RWPE2 (cell line): Measurements from ENCODE around the gene IMPDH1.

ENCODE experiments used
- ATAC-seq: fragments of 200-7000 bp; cut with Tn5 transposase; 3 replicates; pipeline ENCODE4 v1.9.1; 2021; ENCODE audit warnings: low read depth
- DNase-seq: peaks from one replicate; pipeline ENCODE4 v3.0.0-alpha.2; 2020; ENCODE audit warnings: low spot score
- H3K27ac ChIP-seq: fragments of 450-650 bp; 2 replicates; pipeline ENCODE4 v1.5.1; 2017; ENCODE audit warnings: mild to moderate bottlenecking; ENCODE audit not compliant: poor library complexity, severe bottlenecking
- H3K27me3 ChIP-seq: fragments of 250-450 bp; sonication (Bioruptor Pico); 2 replicates; pipeline ENCODE4 v1.5.1; 2021; ENCODE audit warnings: mild to moderate bottlenecking, moderate library complexity; ENCODE audit not compliant: insufficient read depth, poor library complexity, severe bottlenecking
- H3K36me3 ChIP-seq: fragments of 250-450 bp; sonication (Bioruptor Pico); 2 replicates; pipeline ENCODE4 v1.5.1; 2020; ENCODE audit warnings: low read depth, mild to moderate bottlenecking, moderate library complexity
- H3K4me1 ChIP-seq: fragments of 250-450 bp; sonication (Bioruptor Pico); 2 replicates; pipeline ENCODE4 v1.5.1; 2021; ENCODE audit warnings: mild to moderate bottlenecking, moderate library complexity; ENCODE audit not compliant: insufficient read depth, poor library complexity, severe bottlenecking
- H3K4me3 ChIP-seq: fragments of 250-450 bp; sonication (Bioruptor Pico); 2 replicates; pipeline ENCODE4 v1.5.1; 2021; ENCODE audit warnings: mild to moderate bottlenecking, moderate library complexity; ENCODE audit not compliant: severe bottlenecking
- H3K9me3 ChIP-seq: fragments of 250-450 bp; sonication (Bioruptor Pico); 2 replicates; pipeline ENCODE4 v1.5.1; 2021; ENCODE audit warnings: mild to moderate bottlenecking, moderate library complexity; ENCODE audit not compliant: severe bottlenecking
- CTCF ChIP-seq: fragments of 450-650 bp; IDR thresholded peaks from one replicate; pipeline ENCODE4 v1.5.1; 2017; ENCODE audit warnings: mild to moderate bottlenecking, moderate library complexity; ENCODE audit not compliant: poor library complexity, severe bottlenecking

The IMPDH1 gene

GRCh38 chr7:128403676-128404075 is 6.1 kb downstream of the IMPDH1 start:
- no peak for TF ChIP-seq CTCF
- peaks cover 9% of the 10 kb centered on the region for H3K4me1 ChIP-seq
- ATAC-seq: no peak

DNA sequence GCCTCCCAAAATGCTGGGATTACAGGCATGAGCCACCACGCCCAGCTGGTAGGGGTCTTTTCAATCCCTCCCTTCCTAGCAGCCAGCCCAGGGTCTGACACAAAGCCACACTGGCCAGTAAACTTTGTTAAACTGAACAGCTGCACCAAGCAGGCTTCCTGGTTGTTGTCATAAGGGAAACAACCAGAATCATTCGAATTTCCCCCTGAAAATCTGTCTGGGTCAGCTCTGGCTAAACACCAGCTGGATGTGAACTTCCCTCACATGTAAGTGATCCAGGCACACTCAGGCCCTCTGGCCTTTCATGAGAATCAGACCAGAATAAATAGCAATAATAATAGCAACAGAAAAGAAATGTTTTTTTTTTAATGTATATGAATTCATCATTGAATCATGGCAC is 7.4 kb downstream of the IMPDH1 start:
- DNase-seq: no peak
- Histone ChIP-seq H3K4me1 (peaks cover 9% of the 10 kb centered on the region), H3K9me3 (no peaks in the 10 kb centered on the region), H3K4me3 (no peak overlapping the region), H3K27ac (no peak overlapping the region), H3K27me3 (no peaks in the 10 kb centered on the region), H3K36me3 (peaks cover 52% of the 10 kb centered on the region)
- TF ChIP-seq CTCF: no peak
- ATAC-seq: no peak

More at GRCh38 chr7:128403676-128404075, 6.1 kb downstream of the IMPDH1 start:
- H3K27ac ChIP-seq: peak overlapping the region; percentile 54
- no peak for DNase-seq
- no peaks in the 10 kb centered on the region for H3K27me3 ChIP-seq
- no peak overlapping the region for H3K4me3 ChIP-seq
- no peaks in the 10 kb centered on the region for H3K9me3 ChIP-seq
- H3K36me3 ChIP-seq: peaks cover 38% of the 10 kb centered on the region

- H3K4me3 ChIP-seq: no peak overlapping the region
- peaks cover 9% of the 10 kb centered on the region for H3K4me1 ChIP-seq
- no peak overlapping the region for H3K27ac ChIP-seq
- no peak for TF ChIP-seq CTCF
- H3K27me3 ChIP-seq: no peaks in the 10 kb centered on the region
- ATAC-seq: no peak
- no peak for DNase-seq
- no peaks in the 10 kb centered on the region for H3K9me3 ChIP-seq
- H3K36me3 ChIP-seq: peaks cover 64% of the 10 kb centered on the region
Observed at GRCh38 chr7:128400566-128400965, 9.2 kb downstream of the IMPDH1 start.

DNA sequence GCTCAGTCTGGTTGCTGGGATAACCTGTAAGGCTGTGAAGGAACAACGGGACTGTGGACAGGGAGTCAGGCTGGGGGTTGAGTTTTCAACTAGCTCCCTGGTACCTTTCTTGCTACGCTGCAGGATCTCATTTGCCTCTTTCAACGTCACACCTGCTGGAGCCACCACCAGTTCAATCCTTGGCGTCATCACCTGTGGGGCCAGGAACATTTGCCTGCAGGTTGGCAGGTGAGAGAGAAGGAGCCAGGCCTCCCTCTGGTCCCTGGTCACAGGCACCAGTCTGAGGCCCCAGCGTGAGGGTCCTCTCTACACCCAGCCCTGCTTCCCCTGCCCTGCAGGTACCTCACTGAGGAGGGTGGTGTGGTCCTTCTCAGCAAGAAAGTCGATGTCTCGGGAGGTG is 9.8 kb downstream of the IMPDH1 start:
- H3K36me3 ChIP-seq: peaks cover 70% of the 10 kb centered on the region
- TF ChIP-seq CTCF: no peak
- ATAC-seq (no peak), DNase-seq (no peak)
- peaks cover 9% of the 10 kb centered on the region for H3K4me1 ChIP-seq
- H3K27ac ChIP-seq: no peak overlapping the region
- H3K27me3 ChIP-seq: no peaks in the 10 kb centered on the region
- no peaks in the 10 kb centered on the region for H3K9me3 ChIP-seq
- H3K4me3 ChIP-seq: no peak overlapping the region

- Histone ChIP-seq H3K4me3 (no peak overlapping the region), H3K36me3 (peaks cover 67% of the 10 kb centered on the region), H3K27ac (no peak overlapping the region), H3K27me3 (no peaks in the 10 kb centered on the region), H3K4me1 (no peaks in the 10 kb centered on the region), H3K9me3 (no peaks in the 10 kb centered on the region)
- DNase-seq (no peak), ATAC-seq (peak; percentile 28)
- peak; percentile 50 for TF ChIP-seq CTCF
Observed at GRCh38 chr7:128398841-128399135, 11.0 kb downstream of the IMPDH1 start.
